GM12878 (cell line): ENCODE results near the gene DOCK9. TPM values are rescaled to one million over a fixed set of nuclear protein-coding genes. Genes with fewer than 3 reads are reported as not detected.

Experiments used
- ATAC-seq: fragments of 200-7000 bp; cut with Tn5 transposase; 3 replicates; pipeline ENCODE4 v1.9.1; 2020; ENCODE audit warnings: mild to moderate bottlenecking, moderate library complexity
- BruUV-seq: library from RNA; stranded (reverse); fragments of 400-500 nt; replicated peaks from 2 replicates; lab custom pipeline; 2021; lab: Mats Ljungman, UMichigan
- CTCF ChIA-PET: fragments of 300-600 bp; sonication (Branson Sonifier 250); formaldehyde crosslinking; extraction: SDS; loops from one replicate; lab custom pipeline; 2021; ENCODE audit warnings: inconsistent platforms; lab: Yijun Ruan, JAX
- POLR2A ChIA-PET: fragments of 350-600 bp; formaldehyde crosslinking; extraction: SDS; loops from one replicate; lab custom pipeline; 2021; ENCODE audit warnings: inconsistent platforms; lab: Charles Lee
- RAD21 ChIA-PET: fragments of 300-600 bp; sonication (Branson Sonifier 250); formaldehyde crosslinking; loops from one replicate; lab custom pipeline; 2023; ENCODE audit warnings: antibody characterized with exemption; ENCODE audit not compliant: unreplicated experiment; lab: Charles Lee
- SMC1A ChIA-PET: fragments of 300-600 bp; sonication (Branson Sonifier 250); formaldehyde crosslinking; loops from one replicate; lab custom pipeline; 2023; ENCODE audit not compliant: unreplicated experiment, uncharacterized antibody; lab: Charles Lee
- DNase-seq: peaks from one replicate; pipeline ENCODE4 v3.0.0-alpha.2; 2011; ENCODE audit warnings: low read depth, low spot score
- FAIRE-seq: peaks from 3 replicates; lab custom pipeline; 2011; peaks lifted over from hg19 to GRCh38; lab: Jason Lieb, UNC
- H2AFZ ChIP-seq: 2 replicates; pipeline ENCODE4 v1.6.0; 2011; ENCODE audit warnings: low read depth, low read length, control low read depth; ENCODE audit not compliant: control insufficient read depth
- H3K27ac ChIP-seq: 2 replicates; pipeline ENCODE4 v1.5.1; 2011; ENCODE audit warnings: control low read depth; ENCODE audit not compliant: control insufficient read depth, insufficient read depth
- H3K27me3 ChIP-seq, 2 experiments: replicated peaks in 1 of 2; 2 replicates each; pipeline versions ENCODE4 v1.6.0 to v1.6.1; 2011; ENCODE audit warnings: low read length in 1 of 2; ENCODE audit not compliant: control insufficient read depth in 2 of 2, insufficient read depth in 2 of 2
- H3K36me3 ChIP-seq, 2 experiments: 2 replicates each; pipeline ENCODE4 v1.5.1; 2011; ENCODE audit warnings: low read length in 1 of 2; ENCODE audit not compliant: control insufficient read depth in 2 of 2, insufficient read depth in 2 of 2
- H3K4me1 ChIP-seq: 2 replicates; pipeline ENCODE4 v1.6.1; 2011; ENCODE audit warnings: mild to moderate bottlenecking, low read length, moderate library complexity, mixed read lengths; ENCODE audit not compliant: control insufficient read depth, insufficient read depth
- H3K4me2 ChIP-seq: 2 replicates; pipeline ENCODE4 v1.6.0; 2011; ENCODE audit warnings: control low read depth; ENCODE audit not compliant: control insufficient read depth, insufficient read depth
- H3K4me3 ChIP-seq: fragments of 200-600 bp; sonication (generic); 2 replicates; pipeline ENCODE4 v1.5.1; 2016
- H3K79me2 ChIP-seq: 2 replicates; pipeline ENCODE4 v1.6.0; 2011; ENCODE audit warnings: low read length; ENCODE audit not compliant: control insufficient read depth, insufficient read depth
- H3K9ac ChIP-seq: 2 replicates; pipeline ENCODE4 v1.8.0; 2011; ENCODE audit warnings: low read length, control low read depth, mixed read lengths; ENCODE audit not compliant: control insufficient read depth, insufficient read depth
- H3K9me3 ChIP-seq: replicated peaks from 3 replicates; pipeline ENCODE4 v1.5.1; 2011; ENCODE audit warnings: mild to moderate bottlenecking, low read length; ENCODE audit not compliant: control insufficient read depth, insufficient read depth
- H4K20me1 ChIP-seq: 2 replicates; pipeline ENCODE4 v1.6.0; 2011; ENCODE audit not compliant: control insufficient read depth, insufficient read depth
- BCL11A ChIP-seq: IDR thresholded peaks from 2 replicates; pipeline ENCODE4 v1.6.1; 2011; ENCODE audit warnings: low read depth, low read length
- CHD4 ChIP-seq: fragments of 200-600 bp; sonication (generic); IDR thresholded peaks from 2 replicates; pipeline ENCODE4 v1.6.1; 2016; ENCODE audit warnings: mild to moderate bottlenecking
- NBN ChIP-seq: fragments of 450-650 bp; IDR thresholded peaks from 2 replicates; pipeline ENCODE4 v1.6.1; 2016
- RAD51 ChIP-seq: fragments of 450-650 bp; IDR thresholded peaks from 2 replicates; pipeline ENCODE4 v1.6.1; 2016; ENCODE audit warnings: moderate library complexity, mild to moderate bottlenecking, inconsistent platforms
- RCOR1 ChIP-seq: conservative IDR thresholded peaks from 2 replicates; pipeline ENCODE4 v1.6.1; 2012; ENCODE audit warnings: low read depth, low read length, improper control_type of control experiment
- SPI1 ChIP-seq: IDR thresholded peaks from 2 replicates; pipeline ENCODE4 v1.6.1; 2011; ENCODE audit warnings: low read depth, mild to moderate bottlenecking, low read length, moderate library complexity, borderline replicate concordance; ENCODE audit not compliant: insufficient read depth
- SREBF2 ChIP-seq: IDR thresholded peaks from 2 replicates; pipeline ENCODE4 v1.6.1; 2012; ENCODE audit warnings: mild to moderate bottlenecking, low read length
- WGBS: methylation state at CpG from one replicate; pipeline ENCODE4 v1.1.6; 2016; ENCODE audit warnings: low lambda C conversion rate; ENCODE audit not compliant: insufficient replicate concordance, insufficient coverage; ENCODE audit errors: missing lambda C conversion rate; 5-methylcytosine and 5-hydroxymethylcytosine counted together
- in situ Hi-C: fragments of 300-500 bp; cut with MboI; formaldehyde crosslinking; loops from 9 replicates; pipeline ENCODE4 v1.14.3; 2018; ENCODE audit warnings: mixed read lengths
- intact Hi-C: fragments of 100-400 bp; cut with micrococcal nuclease; formaldehyde crosslinking; loops from one replicate; pipeline ENCODE4 v1.14.2; 2022; ENCODE audit not compliant: unreplicated experiment
- polyA plus RNA-seq, 11 experiments: library from polyadenylated mRNA; depleted of rRNA in 4 of 11; unstranded in 6 of 11; stranded (reverse) in 5 of 11; fragments of >200 nt; fragmentation: Nextera tagmentation in 4 of 11; fragmentation: Illumina TruSeq in 1 of 11; extraction: Ambion mirVana in 4 of 11; extraction: Trizol in 1 of 11; gene quantifications; 1 replicate in 1 of 11; 2 replicates in 10 of 11; pipeline versions ENCODE4 v1.2.1 to v1.2.3, GENCODE V29; 2011 to 2016; ENCODE audit warnings: inconsistent platforms in 2 of 11, missing spikeins in 2 of 11, low read depth in 1 of 11
- total RNA-seq, 4 experiments: library from RNA; depleted of rRNA in 3 of 4; stranded (reverse); fragments of >200 nt in 3 of 4; fragmentation: Illumina TruSeq in 1 of 4; extraction: Trizol in 1 of 4; gene quantifications; 2 replicates each; pipeline versions ENCODE4 v1.2.1 to v1.2.3, GENCODE V29; 2013 to 2021
- TF ChIP-seq, protein P1 (sequence below): fragments of 450-650 bp; IDR thresholded peaks from 2 replicates; pipeline ENCODE4 v1.6.1; 2016; ENCODE audit warnings: mild to moderate bottlenecking, moderate library complexity, borderline replicate concordance
- TF ChIP-seq, protein P2 (sequence below): fragments of 450-650 bp; IDR thresholded peaks from 2 replicates; pipeline ENCODE4 v1.6.1; 2017; ENCODE audit warnings: borderline replicate concordance
- TF ChIP-seq, protein P3 (sequence below): fragments of 450-650 bp; IDR thresholded peaks from 2 replicates; pipeline ENCODE4 v1.6.1; 2017; ENCODE audit warnings: mild to moderate bottlenecking, moderate library complexity

The DOCK9 gene
- total and polyA plus RNA-seq, 10 of the 15 experiments (the other 5 are each of a cell fraction or from before 2014, with no cell fraction given): 0.09 to 2.9 (median 0.74) TPM

DNA sequence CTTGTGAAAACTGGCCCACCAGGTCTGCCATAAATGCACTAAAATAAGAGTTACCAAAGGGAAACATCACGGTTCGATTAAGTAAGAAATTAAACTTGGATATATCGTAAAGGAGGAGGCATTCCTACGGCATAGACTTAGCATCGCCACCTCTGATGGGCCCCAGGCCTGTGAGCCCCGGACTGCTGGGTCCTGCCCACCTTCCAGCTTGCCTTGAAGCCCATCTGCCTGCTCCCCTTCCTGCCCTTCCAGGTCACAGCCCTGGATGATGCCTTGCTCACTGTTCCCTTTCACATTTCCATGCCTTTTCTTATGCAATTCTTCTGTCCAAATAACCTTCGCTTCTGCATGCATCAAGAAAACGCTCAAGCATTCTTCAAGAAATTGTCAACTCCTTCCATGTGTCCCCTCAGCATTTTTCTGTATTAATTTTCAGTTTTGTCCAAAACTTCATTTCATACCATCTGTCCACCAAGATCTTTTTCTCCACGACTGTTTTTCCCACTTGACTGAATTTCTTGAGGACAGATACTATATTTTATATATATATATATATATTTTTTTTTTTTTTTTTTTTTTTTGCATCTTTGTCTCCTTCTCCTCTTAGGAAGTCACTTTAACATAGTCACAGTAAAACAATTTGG is 91.2 kb downstream of the DOCK9 start (continued):
- TF ChIP-seq, protein P1, sequence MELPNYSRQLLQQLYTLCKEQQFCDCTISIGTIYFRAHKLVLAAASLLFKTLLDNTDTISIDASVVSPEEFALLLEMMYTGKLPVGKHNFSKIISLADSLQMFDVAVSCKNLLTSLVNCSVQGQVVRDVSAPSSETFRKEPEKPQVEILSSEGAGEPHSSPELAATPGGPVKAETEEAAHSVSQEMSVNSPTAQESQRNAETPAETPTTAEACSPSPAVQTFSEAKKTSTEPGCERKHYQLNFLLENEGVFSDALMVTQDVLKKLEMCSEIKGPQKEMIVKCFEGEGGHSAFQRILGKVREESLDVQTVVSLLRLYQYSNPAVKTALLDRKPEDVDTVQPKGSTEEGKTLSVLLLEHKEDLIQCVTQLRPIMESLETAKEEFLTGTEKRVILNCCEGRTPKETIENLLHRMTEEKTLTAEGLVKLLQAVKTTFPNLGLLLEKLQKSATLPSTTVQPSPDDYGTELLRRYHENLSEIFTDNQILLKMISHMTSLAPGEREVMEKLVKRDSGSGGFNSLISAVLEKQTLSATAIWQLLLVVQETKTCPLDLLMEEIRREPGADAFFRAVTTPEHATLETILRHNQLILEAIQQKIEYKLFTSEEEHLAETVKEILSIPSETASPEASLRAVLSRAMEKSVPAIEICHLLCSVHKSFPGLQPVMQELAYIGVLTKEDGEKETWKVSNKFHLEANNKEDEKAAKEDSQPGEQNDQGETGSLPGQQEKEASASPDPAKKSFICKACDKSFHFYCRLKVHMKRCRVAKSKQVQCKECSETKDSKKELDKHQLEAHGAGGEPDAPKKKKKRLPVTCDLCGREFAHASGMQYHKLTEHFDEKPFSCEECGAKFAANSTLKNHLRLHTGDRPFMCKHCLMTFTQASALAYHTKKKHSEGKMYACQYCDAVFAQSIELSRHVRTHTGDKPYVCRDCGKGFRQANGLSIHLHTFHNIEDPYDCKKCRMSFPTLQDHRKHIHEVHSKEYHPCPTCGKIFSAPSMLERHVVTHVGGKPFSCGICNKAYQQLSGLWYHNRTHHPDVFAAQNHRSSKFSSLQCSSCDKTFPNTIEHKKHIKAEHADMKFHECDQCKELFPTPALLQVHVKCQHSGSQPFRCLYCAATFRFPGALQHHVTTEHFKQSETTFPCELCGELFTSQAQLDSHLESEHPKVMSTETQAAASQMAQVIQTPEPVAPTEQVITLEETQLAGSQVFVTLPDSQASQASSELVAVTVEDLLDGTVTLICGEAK: no peak
- TF ChIP-seq BCL11A (no peak), NBN (no peak), SPI1 (no peak)

DNA sequence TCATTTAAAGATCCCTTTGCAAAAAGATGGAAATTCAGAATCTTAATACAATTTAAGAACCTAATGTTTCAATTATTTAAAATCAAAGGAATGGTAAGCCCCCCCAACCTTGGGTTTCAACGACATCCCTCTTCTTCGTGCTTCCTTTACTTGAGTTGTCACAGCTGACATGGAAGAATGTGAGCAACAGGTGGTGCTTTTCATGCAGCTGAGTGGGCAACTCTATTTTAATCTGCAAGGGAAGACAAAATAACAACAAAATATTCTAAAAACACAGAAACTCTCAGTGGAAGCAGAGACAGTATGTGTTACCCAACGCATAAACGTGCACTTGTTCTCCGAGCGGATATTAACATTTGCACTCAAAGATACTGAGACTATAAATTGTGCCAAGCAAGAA is 92.3 kb downstream of the DOCK9 start:
- BruUV-seq: no TSS peak
- TF ChIP-seq, protein P2, sequence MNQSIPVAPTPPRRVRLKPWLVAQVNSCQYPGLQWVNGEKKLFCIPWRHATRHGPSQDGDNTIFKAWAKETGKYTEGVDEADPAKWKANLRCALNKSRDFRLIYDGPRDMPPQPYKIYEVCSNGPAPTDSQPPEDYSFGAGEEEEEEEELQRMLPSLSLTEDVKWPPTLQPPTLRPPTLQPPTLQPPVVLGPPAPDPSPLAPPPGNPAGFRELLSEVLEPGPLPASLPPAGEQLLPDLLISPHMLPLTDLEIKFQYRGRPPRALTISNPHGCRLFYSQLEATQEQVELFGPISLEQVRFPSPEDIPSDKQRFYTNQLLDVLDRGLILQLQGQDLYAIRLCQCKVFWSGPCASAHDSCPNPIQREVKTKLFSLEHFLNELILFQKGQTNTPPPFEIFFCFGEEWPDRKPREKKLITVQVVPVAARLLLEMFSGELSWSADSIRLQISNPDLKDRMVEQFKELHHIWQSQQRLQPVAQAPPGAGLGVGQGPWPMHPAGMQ: no peak
- TF ChIP-seq RCOR1 (no peak), NBN (no peak), RAD51 (no peak), CHD4 (no peak), SREBF2 (no peak)
- TF ChIP-seq, protein P3, sequence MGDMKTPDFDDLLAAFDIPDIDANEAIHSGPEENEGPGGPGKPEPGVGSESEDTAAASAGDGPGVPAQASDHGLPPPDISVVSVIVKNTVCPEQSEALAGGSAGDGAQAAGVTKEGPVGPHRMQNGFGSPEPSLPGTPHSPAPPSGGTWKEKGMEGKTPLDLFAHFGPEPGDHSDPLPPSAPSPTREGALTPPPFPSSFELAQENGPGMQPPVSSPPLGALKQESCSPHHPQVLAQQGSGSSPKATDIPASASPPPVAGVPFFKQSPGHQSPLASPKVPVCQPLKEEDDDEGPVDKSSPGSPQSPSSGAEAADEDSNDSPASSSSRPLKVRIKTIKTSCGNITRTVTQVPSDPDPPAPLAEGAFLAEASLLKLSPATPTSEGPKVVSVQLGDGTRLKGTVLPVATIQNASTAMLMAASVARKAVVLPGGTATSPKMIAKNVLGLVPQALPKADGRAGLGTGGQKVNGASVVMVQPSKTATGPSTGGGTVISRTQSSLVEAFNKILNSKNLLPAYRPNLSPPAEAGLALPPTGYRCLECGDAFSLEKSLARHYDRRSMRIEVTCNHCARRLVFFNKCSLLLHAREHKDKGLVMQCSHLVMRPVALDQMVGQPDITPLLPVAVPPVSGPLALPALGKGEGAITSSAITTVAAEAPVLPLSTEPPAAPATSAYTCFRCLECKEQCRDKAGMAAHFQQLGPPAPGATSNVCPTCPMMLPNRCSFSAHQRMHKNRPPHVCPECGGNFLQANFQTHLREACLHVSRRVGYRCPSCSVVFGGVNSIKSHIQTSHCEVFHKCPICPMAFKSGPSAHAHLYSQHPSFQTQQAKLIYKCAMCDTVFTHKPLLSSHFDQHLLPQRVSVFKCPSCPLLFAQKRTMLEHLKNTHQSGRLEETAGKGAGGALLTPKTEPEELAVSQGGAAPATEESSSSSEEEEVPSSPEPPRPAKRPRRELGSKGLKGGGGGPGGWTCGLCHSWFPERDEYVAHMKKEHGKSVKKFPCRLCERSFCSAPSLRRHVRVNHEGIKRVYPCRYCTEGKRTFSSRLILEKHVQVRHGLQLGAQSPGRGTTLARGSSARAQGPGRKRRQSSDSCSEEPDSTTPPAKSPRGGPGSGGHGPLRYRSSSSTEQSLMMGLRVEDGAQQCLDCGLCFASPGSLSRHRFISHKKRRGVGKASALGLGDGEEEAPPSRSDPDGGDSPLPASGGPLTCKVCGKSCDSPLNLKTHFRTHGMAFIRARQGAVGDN: no peak
- TF ChIP-seq, all 136 proteins: peak for 0
- CTCF ChIA-PET: interaction anchor here (0.5 to 2.3 kb wide), 3 partner anchors 11 to 1718 kb away, joined by 3 to 9 read pairs (median 3); no protein-coding TSS in a partner anchor

More for the DNA sequence above, 92.3 kb downstream of the DOCK9 start:
- Histone ChIP-seq H3K4me3 (no peak overlapping the region), H4K20me1 (no peaks in the 10 kb centered on the region), H3K36me3 (no peaks in the 10 kb centered on the region), H3K27ac (no peak overlapping the region), H2AFZ (no peak overlapping the region), H3K79me2 (no peaks in the 10 kb centered on the region), H3K9me3 (no peaks in the 10 kb centered on the region), H3K27me3 (no peaks in the 10 kb centered on the region), H3K4me2 (no peak overlapping the region), H3K4me1 (no peaks in the 10 kb centered on the region), H3K9ac (no peak overlapping the region)
- ATAC-seq: no peak
- in situ Hi-C loops: no loop called here
- ChIA-PET SMC1A (no interaction called here), POLR2A (no interaction called here), RAD21 (no interaction called here)
- whole genome bisulfite sequencing: 90% methylated on average over 6 of the region's 6 CpGs
- DNase-seq: no peak
- intact Hi-C loops: no loop called here
- FAIRE-seq: no peak
